Activated CD4-positive, alpha-beta T cell treated with anti-CD3 and anti-CD28 coated beads for 36 hours (primary cell): ENCODE measurements around the gene PPP1CA. TPM values are rescaled to one million over a fixed set of nuclear protein-coding genes. Genes with fewer than 3 reads are reported as not detected.

ENCODE experiments used
- ATAC-seq: fragments of 200-7000 bp; cut with Tn5 transposase; one replicate; pipeline ENCODE4 v1.10.0; 2021; ENCODE audit warnings: mild to moderate bottlenecking, moderate library complexity
- CTCF ChIA-PET: fragments of 350-600 bp; sonication (Branson Sonifier 250); formaldehyde crosslinking; loops from one replicate; lab custom pipeline; 2021; ENCODE audit warnings: antibody characterized with exemption; lab: Charles Lee
- POLR2A ChIA-PET: fragments of 350-600 bp; sonication (Branson Sonifier 250); formaldehyde crosslinking; loops from one replicate; lab custom pipeline; 2021; ENCODE audit warnings: antibody characterized with exemption, inconsistent platforms; lab: Charles Lee
- DNase-seq: peaks from one replicate; pipeline ENCODE4 v3.0.0-alpha.2; 2020
- H3K27ac Mint-ChIP-seq: one replicate; pipeline ENCODE4 v1.8.0; 2021; ENCODE audit warnings: mixed read lengths
- H3K27me3 Mint-ChIP-seq: one replicate; pipeline ENCODE4 v1.8.0; 2021; ENCODE audit warnings: mixed read lengths
- H3K36me3 Mint-ChIP-seq: one replicate; pipeline ENCODE4 v1.8.0; 2021; ENCODE audit warnings: low read depth, mixed read lengths
- H3K4me1 Mint-ChIP-seq: one replicate; pipeline ENCODE4 v1.8.0; 2021; ENCODE audit warnings: mixed read lengths
- H3K4me3 Mint-ChIP-seq: one replicate; pipeline ENCODE4 v1.8.0; 2021; ENCODE audit warnings: mild to moderate bottlenecking, moderate library complexity, mixed read lengths
- H3K9me3 Mint-ChIP-seq: one replicate; pipeline ENCODE4 v1.8.0; 2021; ENCODE audit warnings: low read depth, mixed read lengths
- intact Hi-C, 2 experiments: fragments of 100-400 bp; cut with DNase I in 1 of 2; cut with micrococcal nuclease in 1 of 2; formaldehyde crosslinking; loops; one replicate each; pipeline versions ENCODE4 v1.14.2 to v1.15.1; 2022 to 2024; cut with DNase I, micrococcal nuclease
- total RNA-seq, 2 experiments: library from RNA; stranded (reverse); gene quantifications; one replicate each; pipeline ENCODE4 v1.2.3, GENCODE V29; 2021

The PPP1CA gene
- total RNA-seq, 2 experiments from 2014 or later, result 199 to 227 TPM

DNA sequence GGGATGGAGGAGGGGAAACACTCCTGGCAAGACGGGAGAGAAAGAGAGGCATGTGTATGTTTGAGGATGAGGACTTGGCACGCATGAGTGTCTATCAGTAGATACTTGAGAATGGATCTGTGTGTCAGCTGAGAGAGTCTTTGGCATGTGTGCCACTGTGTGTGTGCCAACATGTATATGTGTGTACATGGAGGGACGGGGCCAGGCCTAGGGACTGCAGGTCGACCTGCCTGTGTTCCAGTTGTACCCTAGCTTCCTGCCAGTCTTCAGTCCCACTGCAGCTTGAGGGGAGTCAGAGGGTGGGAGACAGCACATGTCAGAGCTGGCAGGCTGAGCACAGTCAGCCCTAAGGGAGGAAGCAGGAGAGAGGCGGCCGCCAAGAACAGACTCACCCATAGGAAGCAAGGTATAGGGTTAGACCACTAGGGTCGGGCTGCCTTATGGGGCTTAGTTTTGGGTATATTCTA is 33.9 kb downstream of the PPP1CA start:
- ATAC-seq, result no peak
- no peak overlapping the region for H3K4me3 Mint-ChIP-seq
- no peak overlapping the region for H3K27ac Mint-ChIP-seq
- intact Hi-C loops, result no loop called here
- DNase-seq, result no peak
- ChIA-PET CTCF (interaction anchor here (1.4 to 7.9 kb wide), 4 partner anchors 14 to 22 kb away, joined by 3 to 59 read pairs (median 12); partner anchors contain the start of gene POLD4), POLR2A (interaction anchor here (0.6 kb wide), 1 partner anchor 38 kb away, joined by 5 read pairs; no protein-coding TSS in a partner anchor)
- no peaks in the 10 kb centered on the region for H3K9me3 Mint-ChIP-seq
- peaks cover 20% of the 10 kb centered on the region for H3K27me3 Mint-ChIP-seq
- peaks cover 47% of the 10 kb centered on the region for H3K4me1 Mint-ChIP-seq
- H3K36me3 Mint-ChIP-seq, result no peaks in the 10 kb centered on the region

- ATAC-seq, result no peak
- Mint-ChIP-seq H3K4me1 (peaks cover 47% of the 10 kb centered on the region), H3K27me3 (peaks cover 20% of the 10 kb centered on the region), H3K9me3 (no peaks in the 10 kb centered on the region), H3K27ac (no peak overlapping the region), H3K4me3 (no peak overlapping the region), H3K36me3 (no peaks in the 10 kb centered on the region)
- POLR2A ChIA-PET, result interaction anchor here (0.6 kb wide), 1 partner anchor 37 kb away, joined by 5 read pairs; no protein-coding TSS in a partner anchor
- intact Hi-C loops, result no loop called here
- no peak for DNase-seq
- CTCF ChIA-PET, result interaction anchor here (1.4 to 7.9 kb wide), 3 partner anchors 15 to 21 kb away, joined by 3 to 59 read pairs (median 5); partner anchors contain the start of gene POLD4
Measured at GRCh38 chr11:67366961-67367760, 34.5 kb downstream of the PPP1CA start.

DNA sequence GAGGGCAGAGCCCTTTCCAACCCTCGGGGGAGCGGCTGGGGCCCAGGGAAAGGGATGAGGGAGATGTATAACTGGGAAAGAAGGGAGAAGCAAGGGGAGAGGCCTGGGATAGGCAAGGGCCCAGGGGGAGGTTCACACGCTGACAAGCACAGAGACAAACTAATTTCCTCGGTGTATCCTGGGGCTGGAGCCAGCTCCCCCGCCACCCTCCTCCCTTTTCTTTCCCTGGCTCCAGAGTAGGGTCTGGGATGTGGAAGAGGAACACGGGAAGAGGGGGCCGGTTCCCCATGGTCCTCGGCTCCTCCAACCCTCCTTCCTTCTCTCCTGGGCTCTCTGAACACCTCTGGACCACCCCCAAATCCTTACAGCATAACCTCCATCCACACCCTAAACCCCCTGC is 35.1 kb downstream of the PPP1CA start:
- CTCF ChIA-PET, result interaction anchor here (1.2 to 7.9 kb wide), 3 partner anchors 10 to 16 kb away, joined by 3 to 59 read pairs (median 5); partner anchors contain the start of gene POLD4
- H3K4me3 Mint-ChIP-seq, result no peak overlapping the region
- H3K36me3 Mint-ChIP-seq, result no peaks in the 10 kb centered on the region
- H3K4me1 Mint-ChIP-seq, result peaks cover 43% of the 10 kb centered on the region
- H3K27me3 Mint-ChIP-seq, result peaks cover 16% of the 10 kb centered on the region
- ATAC-seq (no peak), DNase-seq (no peak)
- intact Hi-C loops, result no loop called here
- no peaks in the 10 kb centered on the region for H3K9me3 Mint-ChIP-seq
- POLR2A ChIA-PET, result no interaction called here
- no peak overlapping the region for H3K27ac Mint-ChIP-seq

GRCh38 chr11:67365736-67366444 is 35.8 kb downstream of the PPP1CA start:
- no peak for ATAC-seq
- intact Hi-C loops, result no loop called here
- DNase-seq, result no peak
- CTCF ChIA-PET, result interaction anchor here (0.6 to 7.9 kb wide), 5 partner anchors 10 to 21 kb away, joined by 3 to 59 read pairs (median 5); partner anchors contain the start of gene POLD4
- H3K36me3 Mint-ChIP-seq, result no peaks in the 10 kb centered on the region
- POLR2A ChIA-PET, result no interaction called here
- H3K27ac Mint-ChIP-seq, result no peak overlapping the region
- H3K27me3 Mint-ChIP-seq, result peaks cover 10% of the 10 kb centered on the region
- peaks cover 38% of the 10 kb centered on the region for H3K4me1 Mint-ChIP-seq
- H3K9me3 Mint-ChIP-seq, result no peaks in the 10 kb centered on the region
- H3K4me3 Mint-ChIP-seq, result no peak overlapping the region

- no peaks in the 10 kb centered on the region for H3K36me3 Mint-ChIP-seq
- no peaks in the 10 kb centered on the region for H3K9me3 Mint-ChIP-seq
- POLR2A ChIA-PET, result no interaction called here
- ATAC-seq, result no peak
- peaks cover 6% of the 10 kb centered on the region for H3K27me3 Mint-ChIP-seq
- intact Hi-C loops, result no loop called here
- H3K4me3 Mint-ChIP-seq, result no peak overlapping the region
- CTCF ChIA-PET, result interaction anchor here (0.6 to 7.9 kb wide), 5 partner anchors 9 to 283 kb away, joined by 3 to 59 read pairs (median 5); partner anchors contain the start of gene POLD4
- peaks cover 33% of the 10 kb centered on the region for H3K4me1 Mint-ChIP-seq
- no peak for DNase-seq
- no peak overlapping the region for H3K27ac Mint-ChIP-seq
Measured at GRCh38 chr11:67364783-67365722, 36.6 kb downstream of the PPP1CA start.

GRCh38 chr11:67364169-67364568 is 37.5 kb downstream of the PPP1CA start:
- H3K9me3 Mint-ChIP-seq, result no peaks in the 10 kb centered on the region
- no peaks in the 10 kb centered on the region for H3K36me3 Mint-ChIP-seq
- H3K4me3 Mint-ChIP-seq, result no peak overlapping the region
- intact Hi-C loops, result no loop called here
- no peak for DNase-seq
- H3K4me1 Mint-ChIP-seq, result peaks cover 30% of the 10 kb centered on the region
- peaks cover 4% of the 10 kb centered on the region for H3K27me3 Mint-ChIP-seq
- ChIA-PET POLR2A (no interaction called here), CTCF (interaction anchor here (1.3 to 7.9 kb wide), 3 partner anchors 12 to 18 kb away, joined by 6 to 59 read pairs (median 29); partner anchors contain the start of gene POLD4)
- ATAC-seq, result no peak
- H3K27ac Mint-ChIP-seq, result no peak overlapping the region

DNA sequence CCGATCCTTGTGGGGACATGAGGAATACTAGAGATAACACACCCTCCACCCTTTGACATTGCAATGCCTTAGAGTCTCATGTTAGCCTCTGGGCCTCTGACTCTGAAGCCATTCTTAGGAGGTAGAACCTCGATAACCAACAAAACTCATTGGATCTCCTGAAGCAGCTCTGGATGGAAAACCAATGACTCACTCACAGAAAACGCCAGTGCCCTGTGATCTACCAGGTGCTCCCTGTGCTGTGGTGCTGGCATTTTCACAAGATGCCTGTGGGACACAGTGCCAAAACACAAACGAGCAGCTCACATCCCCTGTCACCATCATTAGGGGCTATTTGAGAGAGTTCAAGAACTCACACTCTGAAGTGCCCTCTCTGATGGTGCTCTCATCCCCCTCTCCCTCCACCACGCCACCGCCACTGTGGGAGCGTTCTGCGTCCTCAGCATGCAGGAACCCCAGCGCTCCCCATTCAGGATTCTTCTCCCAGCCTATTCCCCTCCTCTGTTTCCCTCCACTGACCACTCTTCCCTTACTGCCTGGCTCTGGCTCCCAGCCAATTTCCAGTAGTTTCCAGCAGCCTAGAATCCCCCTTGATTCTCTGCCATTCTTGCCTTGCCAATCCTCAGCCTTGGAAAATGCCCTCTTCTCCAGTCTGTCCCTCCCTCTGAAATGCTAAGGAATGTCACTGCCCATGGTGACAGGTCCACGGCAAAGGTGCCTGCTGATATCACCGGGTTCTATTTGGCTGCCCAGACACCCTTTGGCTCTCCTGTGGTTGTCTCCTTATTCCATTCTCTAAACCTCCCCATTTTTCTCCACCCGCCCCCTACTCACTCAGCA is 43.6 kb downstream of the PPP1CA start:
- CTCF ChIA-PET, result interaction anchor here (0.7 to 12.6 kb wide), 7 partner anchors 10 to 365 kb away, joined by 3 to 445 read pairs (median 4); partner anchors contain the start of genes CLCF1 and RAD9A
- Mint-ChIP-seq H3K4me3 (no peak overlapping the region), H3K4me1 (peaks cover 22% of the 10 kb centered on the region), H3K36me3 (no peaks in the 10 kb centered on the region), H3K27ac (no peak overlapping the region), H3K27me3 (no peaks in the 10 kb centered on the region), H3K9me3 (no peaks in the 10 kb centered on the region)
- no peak for ATAC-seq
- intact Hi-C loops, result loop anchor here (1.0 to 10.0 kb wide), 2 partner anchors 24 to 367 kb away; no protein-coding TSS in a partner anchor
- POLR2A ChIA-PET, result no interaction called here
- no peak for DNase-seq

- intact Hi-C loops, result loop anchor here (1.0 to 10.0 kb wide), 2 partner anchors 25 to 368 kb away; no protein-coding TSS in a partner anchor
- ATAC-seq (peak; percentile 9), DNase-seq (peak; percentile 81)
- Mint-ChIP-seq H3K4me1 (peaks cover 27% of the 10 kb centered on the region), H3K27me3 (no peaks in the 10 kb centered on the region), H3K27ac (peak overlapping the region; percentile 79), H3K9me3 (no peaks in the 10 kb centered on the region), H3K4me3 (peak overlapping the region; percentile 30), H3K36me3 (no peaks in the 10 kb centered on the region)
- POLR2A ChIA-PET, result no interaction called here
- CTCF ChIA-PET, result interaction anchor here (0.9 to 12.6 kb wide), 14 partner anchors 9 to 258 kb away, joined by 3 to 445 read pairs (median 4); partner anchors contain the start of genes AIP, CLCF1, PITPNM1 and RAD9A
Measured at GRCh38 chr11:67356864-67357561, 44.6 kb downstream of the PPP1CA start.

GRCh38 chr11:67356387-67356863 is 45.2 kb downstream of the PPP1CA start:
- ATAC-seq, result no peak

More at GRCh38 chr11:67356387-67356863, 45.2 kb downstream of the PPP1CA start:
- no peak for DNase-seq
- intact Hi-C loops, result loop anchor here in 1 of 2 experiments (10.0 kb wide), 1 partner anchor 368 kb away; no protein-coding TSS in a partner anchor
- Mint-ChIP-seq H3K9me3 (no peaks in the 10 kb centered on the region), H3K27ac (peak overlapping the region; percentile 79), H3K4me1 (peaks cover 31% of the 10 kb centered on the region), H3K27me3 (no peaks in the 10 kb centered on the region), H3K4me3 (peak overlapping the region; percentile 30), H3K36me3 (no peaks in the 10 kb centered on the region)
- CTCF ChIA-PET, result interaction anchor here (0.6 to 12.6 kb wide), 15 partner anchors 9 to 912 kb away, joined by 3 to 445 read pairs (median 4); partner anchors contain the start of genes AIP, CLCF1, PITPNM1 and RAD9A
- POLR2A ChIA-PET, result no interaction called here
